Loucy (cell line): ENCODE results near the gene KRT32.

Experiments
- H2AFZ ChIP-seq: fragments of 200-600 bp; sonication (generic); 2 replicates; pipeline ENCODE4 v1.6.0; 2016; ENCODE audit warnings: antibody characterized with exemption, mild to moderate bottlenecking, low read length, moderate library complexity
- H3F3A ChIP-seq: fragments of 200-600 bp; 2 replicates; pipeline ENCODE4 v1.6.0; 2016; ENCODE audit warnings: antibody characterized with exemption, low read depth, mild to moderate bottlenecking
- H3K27me3 ChIP-seq: fragments of 200-600 bp; sonication (generic); 2 replicates; pipeline ENCODE4 v1.6.1; 2014; ENCODE audit warnings: low read length, mild to moderate bottlenecking; ENCODE audit not compliant: insufficient read depth, poor library complexity, severe bottlenecking
- H3K36me3 ChIP-seq: fragments of 200-600 bp; sonication (generic); 2 replicates; pipeline ENCODE4 v1.6.1; 2016; ENCODE audit warnings: low read length; ENCODE audit not compliant: insufficient read depth
- H3K4me1 ChIP-seq: fragments of 200-600 bp; sonication (generic); 2 replicates; pipeline ENCODE4 v1.5.1; 2014; ENCODE audit warnings: low read length, mild to moderate bottlenecking; ENCODE audit not compliant: insufficient read depth, poor library complexity, severe bottlenecking
- H3K4me2 ChIP-seq: fragments of 200-600 bp; sonication (generic); 2 replicates; pipeline ENCODE4 v1.6.0; 2014; ENCODE audit warnings: antibody characterized with exemption, low read length, low read depth, mild to moderate bottlenecking; ENCODE audit not compliant: poor library complexity, severe bottlenecking
- H3K4me3 ChIP-seq: fragments of 200-600 bp; sonication (generic); 2 replicates; pipeline ENCODE4 v1.5.1; 2014; ENCODE audit warnings: low read length, mild to moderate bottlenecking, mixed read lengths; ENCODE audit not compliant: poor library complexity, severe bottlenecking
- H3K79me2 ChIP-seq: fragments of 200-600 bp; sonication (generic); 2 replicates; pipeline ENCODE4 v1.6.1; 2014; ENCODE audit warnings: low read length; ENCODE audit not compliant: insufficient read depth
- H3K9ac ChIP-seq: fragments of 200-600 bp; sonication (generic); 2 replicates; pipeline ENCODE4 v1.6.0; 2014; ENCODE audit warnings: mild to moderate bottlenecking, low read depth, low read length, moderate library complexity; ENCODE audit not compliant: poor library complexity, severe bottlenecking
- H3K9me2 ChIP-seq: fragments of 200-600 bp; sonication (generic); replicated peaks from 2 replicates; pipeline ENCODE4 v1.6.1; 2016; ENCODE audit warnings: low read depth, low read length, mixed read lengths
- H3K9me3 ChIP-seq: fragments of 200-600 bp; sonication (generic); 2 replicates; pipeline ENCODE4 v1.6.1; 2014; ENCODE audit warnings: mild to moderate bottlenecking, antibody characterized with exemption, low read length, low read depth; ENCODE audit not compliant: insufficient read depth
- H4K20me1 ChIP-seq: fragments of 200-600 bp; sonication (generic); 2 replicates; pipeline ENCODE4 v1.6.0; 2014; ENCODE audit warnings: antibody characterized with exemption, low read length, mild to moderate bottlenecking; ENCODE audit not compliant: insufficient read depth, poor library complexity, severe bottlenecking
- CTCF ChIP-seq: fragments of 200-600 bp; sonication (generic); conservative IDR thresholded peaks from 2 replicates; pipeline ENCODE4 v1.5.1; 2014; ENCODE audit warnings: mild to moderate bottlenecking, antibody characterized with exemption, low read length
- EZH2phosphoT487 ChIP-seq: fragments of 200-600 bp; IDR thresholded peaks from 2 replicates; pipeline ENCODE4 v1.6.1; 2018; ENCODE audit warnings: antibody characterized with exemption, mild to moderate bottlenecking, moderate library complexity, borderline replicate concordance

Gene KRT32

GRCh38 chr17:41462705-41463104 is 4.5 kb downstream of the KRT32 start:
- no peaks in the 10 kb centered on the region for H3K9me3 ChIP-seq
- H3K36me3 ChIP-seq, result no peaks in the 10 kb centered on the region
- H3K9me2 ChIP-seq, result no peaks in the 10 kb centered on the region
- no peak overlapping the region for H3K4me2 ChIP-seq
- TF ChIP-seq CTCF (no peak), EZH2phosphoT487 (no peak)
- H2AFZ ChIP-seq, result no peak overlapping the region
- no peaks in the 10 kb centered on the region for H3K27me3 ChIP-seq
- no peaks in the 10 kb centered on the region for H3K4me1 ChIP-seq
- H4K20me1 ChIP-seq, result no peaks in the 10 kb centered on the region
- H3F3A ChIP-seq, result no peaks in the 10 kb centered on the region
- no peaks in the 10 kb centered on the region for H3K79me2 ChIP-seq
- no peak overlapping the region for H3K9ac ChIP-seq
- H3K4me3 ChIP-seq, result no peak overlapping the region

GRCh38 chr17:41457676-41458075 is 9.5 kb downstream of the KRT32 start:
- Histone ChIP-seq H3K4me2 (no peak overlapping the region), H3F3A (no peaks in the 10 kb centered on the region), H3K27me3 (no peaks in the 10 kb centered on the region), H3K4me1 (no peaks in the 10 kb centered on the region), H2AFZ (no peak overlapping the region), H3K9ac (no peak overlapping the region), H3K9me2 (no peaks in the 10 kb centered on the region), H3K36me3 (no peaks in the 10 kb centered on the region), H4K20me1 (no peaks in the 10 kb centered on the region), H3K4me3 (no peak overlapping the region), H3K9me3 (no peaks in the 10 kb centered on the region), H3K79me2 (no peaks in the 10 kb centered on the region)
- no peak for TF ChIP-seq EZH2phosphoT487
- no peak for TF ChIP-seq CTCF

- Histone ChIP-seq H3F3A (no peaks in the 10 kb centered on the region), H4K20me1 (no peaks in the 10 kb centered on the region), H3K9ac (no peak overlapping the region), H3K27me3 (peaks cover 8% of the 10 kb centered on the region), H3K79me2 (no peaks in the 10 kb centered on the region), H3K4me2 (no peak overlapping the region), H2AFZ (no peak overlapping the region), H3K4me3 (no peak overlapping the region), H3K9me2 (no peaks in the 10 kb centered on the region), H3K36me3 (no peaks in the 10 kb centered on the region), H3K9me3 (no peaks in the 10 kb centered on the region), H3K4me1 (no peaks in the 10 kb centered on the region)
- TF ChIP-seq EZH2phosphoT487 (no peak), CTCF (no peak)
Observed at GRCh38 chr17:41456204-41456603, 11.0 kb downstream of the KRT32 start.
